C4-2B (cell line): Measurements from ENCODE around the gene ANKRD52.

Experiments
- ZFX ChIP-seq: fragments of 450-650 bp; IDR thresholded peaks from 2 replicates; pipeline ENCODE4 v1.6.1; 2017
- TF ChIP-seq, protein P1 (sequence below): fragments of 450-650 bp; conservative IDR thresholded peaks from 2 replicates; pipeline ENCODE4 v1.5.1; 2017; ENCODE audit warnings: mild to moderate bottlenecking

DNA sequence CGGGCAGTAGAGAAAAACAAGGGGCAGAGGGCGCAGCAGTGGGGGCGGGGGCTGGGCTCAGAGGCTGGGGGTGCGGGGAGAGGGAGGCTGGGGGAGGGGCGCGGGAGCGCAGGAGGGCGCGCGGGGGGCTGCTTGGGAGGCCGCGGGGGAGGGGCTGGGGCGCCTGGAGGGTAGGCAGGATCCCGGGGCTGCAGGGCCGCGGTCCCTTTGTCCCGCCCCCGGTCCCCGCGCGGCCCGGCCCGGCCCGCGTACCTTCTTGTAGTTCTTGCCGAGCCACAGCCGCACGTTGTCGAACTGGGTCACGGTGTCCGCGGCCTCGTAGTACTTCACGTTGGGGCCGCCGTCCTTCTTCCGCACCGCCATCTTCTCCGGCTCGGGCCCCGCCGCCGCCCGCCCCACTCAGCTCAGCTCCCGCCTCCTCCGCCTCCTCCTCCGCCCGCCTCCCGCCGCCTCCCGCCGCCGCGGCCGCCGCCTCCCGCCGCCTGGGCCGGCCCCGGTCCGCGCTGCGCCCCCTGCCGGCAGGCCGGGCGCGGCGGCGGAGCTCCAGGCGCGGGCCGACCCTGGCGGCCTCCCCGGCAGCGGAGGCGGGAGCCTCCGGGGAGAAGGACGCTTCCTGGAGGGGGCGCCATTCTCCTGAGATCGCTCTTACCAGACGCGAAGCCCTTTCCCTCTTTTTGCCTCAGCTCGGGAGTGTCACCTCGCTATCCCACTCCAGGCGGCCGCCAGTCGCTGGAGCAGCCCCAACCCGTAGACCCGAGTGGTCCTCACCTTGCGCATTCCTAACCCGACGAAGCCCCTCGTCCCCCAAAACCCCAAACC lies 68.9 kb downstream of the ANKRD52 start, which contains the start of gene SMARCC2:
- TF ChIP-seq, protein P1, sequence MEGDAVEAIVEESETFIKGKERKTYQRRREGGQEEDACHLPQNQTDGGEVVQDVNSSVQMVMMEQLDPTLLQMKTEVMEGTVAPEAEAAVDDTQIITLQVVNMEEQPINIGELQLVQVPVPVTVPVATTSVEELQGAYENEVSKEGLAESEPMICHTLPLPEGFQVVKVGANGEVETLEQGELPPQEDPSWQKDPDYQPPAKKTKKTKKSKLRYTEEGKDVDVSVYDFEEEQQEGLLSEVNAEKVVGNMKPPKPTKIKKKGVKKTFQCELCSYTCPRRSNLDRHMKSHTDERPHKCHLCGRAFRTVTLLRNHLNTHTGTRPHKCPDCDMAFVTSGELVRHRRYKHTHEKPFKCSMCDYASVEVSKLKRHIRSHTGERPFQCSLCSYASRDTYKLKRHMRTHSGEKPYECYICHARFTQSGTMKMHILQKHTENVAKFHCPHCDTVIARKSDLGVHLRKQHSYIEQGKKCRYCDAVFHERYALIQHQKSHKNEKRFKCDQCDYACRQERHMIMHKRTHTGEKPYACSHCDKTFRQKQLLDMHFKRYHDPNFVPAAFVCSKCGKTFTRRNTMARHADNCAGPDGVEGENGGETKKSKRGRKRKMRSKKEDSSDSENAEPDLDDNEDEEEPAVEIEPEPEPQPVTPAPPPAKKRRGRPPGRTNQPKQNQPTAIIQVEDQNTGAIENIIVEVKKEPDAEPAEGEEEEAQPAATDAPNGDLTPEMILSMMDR: peak; percentile 100
- TF ChIP-seq ZFX: peak; percentile 63
